SK-N-SH (cell line): ENCODE measurements around the gene NMNAT2. TPM values are rescaled to one million over a fixed set of nuclear protein-coding genes. Genes with fewer than 3 reads are reported as not detected.

ENCODE experiments used
- CTCF ChIA-PET: fragments of 300-600, 350-600 bp; formaldehyde crosslinking; extraction: SDS; loops from one replicate; lab custom pipeline; 2021; lab: Yijun Ruan, JAX
- POLR2A ChIA-PET: fragments of 350-600 bp; sonication (Branson Sonifier 250); formaldehyde crosslinking; extraction: SDS; loops from one replicate; lab custom pipeline; 2020; ENCODE audit warnings: antibody characterized with exemption, inconsistent platforms; lab: Yijun Ruan, JAX
- DNase-seq: peaks from one replicate; pipeline ENCODE4 v3.0.0; 2012
- H2AFZ ChIP-seq: fragments of 200-600 bp; sonication (generic); 2 replicates; pipeline ENCODE4 v1.8.1; 2016; ENCODE audit warnings: antibody characterized with exemption, mild to moderate bottlenecking, low read depth
- H3F3A ChIP-seq: fragments of 200-600 bp; sonication (generic); replicated peaks from 2 replicates; pipeline ENCODE3; 2016; ENCODE audit warnings: antibody characterized with exemption, mild to moderate bottlenecking; ENCODE audit not compliant: insufficient read depth
- H3K27ac ChIP-seq, 2 experiments: fragments of 200-500 bp in 1 of 2; fragments of 200-600 bp in 1 of 2; sonication (Bioruptor generic) in 1 of 2; sonication (generic), shearing (Covaris generic) in 1 of 2; 2 replicates each; pipeline versions ENCODE4 v1.5.1 to v1.6.1; 2014 to 2016; ENCODE audit warnings: low read depth in 2 of 2, inconsistent platforms in 1 of 2, low read length in 1 of 2, mild to moderate bottlenecking in 1 of 2, mixed read lengths in 1 of 2
- H3K27me3 ChIP-seq: fragments of 200-600 bp; sonication (generic), shearing (Covaris generic); 2 replicates; pipeline ENCODE4 v1.6.1; 2016; ENCODE audit warnings: mixed run types; ENCODE audit not compliant: insufficient read depth
- H3K36me3 ChIP-seq, 2 experiments: fragments of 200-500 bp in 1 of 2; fragments of 200-600 bp in 1 of 2; sonication (Bioruptor generic) in 1 of 2; sonication (generic) in 1 of 2; replicated peaks in 1 of 2; 2 replicates each; pipeline versions ENCODE3 to v1.5.1; 2014 to 2016; ENCODE audit warnings: low read length in 1 of 2, mild to moderate bottlenecking in 1 of 2; ENCODE audit not compliant: insufficient read depth in 2 of 2, control insufficient read depth in 1 of 2
- H3K4me1 ChIP-seq, 2 experiments: fragments of 200-500 bp in 1 of 2; fragments of 200-600 bp in 1 of 2; sonication (Bioruptor generic) in 1 of 2; sonication (generic), shearing (Covaris generic) in 1 of 2; 2 replicates each; pipeline versions ENCODE4 v1.5.1 to v1.6.1; 2014 to 2016; ENCODE audit warnings: low read depth in 1 of 2, low read length in 1 of 2, mixed run types in 1 of 2; ENCODE audit not compliant: insufficient read depth in 2 of 2, control insufficient read depth in 1 of 2
- H3K4me2 ChIP-seq: fragments of 200-600 bp; sonication (generic), shearing (Covaris generic); 2 replicates; pipeline ENCODE4 v1.6.1; 2017; ENCODE audit warnings: mixed run types
- H3K4me3 ChIP-seq, 2 experiments: fragments of 200-500 bp in 1 of 2; fragments of 200-600 bp in 1 of 2; sonication (Bioruptor generic) in 1 of 2; sonication (generic), shearing (Covaris generic) in 1 of 2; 2 replicates each; pipeline versions ENCODE4 v1.5.1 to v1.8.1; 2014 to 2016; ENCODE audit warnings: low read depth in 2 of 2, inconsistent platforms in 1 of 2, low read length in 1 of 2, mild to moderate bottlenecking in 1 of 2, mixed read lengths in 1 of 2, moderate library complexity in 1 of 2
- H3K79me2 ChIP-seq: fragments of 200-600 bp; sonication (generic); 2 replicates; pipeline ENCODE4 v1.8.1; 2017; ENCODE audit warnings: mild to moderate bottlenecking; ENCODE audit not compliant: insufficient read depth
- H3K9ac ChIP-seq: fragments of 200-600 bp; sonication (generic); 2 replicates; pipeline ENCODE4 v1.6.1; 2017; ENCODE audit warnings: mixed run types
- H3K9me2 ChIP-seq: fragments of 200-600 bp; sonication (generic); 2 replicates; pipeline ENCODE4 v1.6.1; 2017; ENCODE audit warnings: mixed run types
- H3K9me3 ChIP-seq: fragments of 200-600 bp; sonication (generic); 2 replicates; pipeline ENCODE4 v1.6.1; 2017; ENCODE audit warnings: mixed run types, mild to moderate bottlenecking, moderate library complexity
- H4K20me1 ChIP-seq: fragments of 200-600 bp; sonication (generic); 2 replicates; pipeline ENCODE4 v1.6.1; 2017; ENCODE audit warnings: mild to moderate bottlenecking, mixed run types; ENCODE audit not compliant: insufficient read depth
- CHD2 ChIP-seq: fragments of 150-350 bp; IDR thresholded peaks from 2 replicates; pipeline ENCODE4 v1.6.1; 2018; ENCODE audit warnings: low read length; ENCODE audit not compliant: partially characterized antibody
- CTCF ChIP-seq: fragments of 200-600 bp; sonication (generic); IDR thresholded peaks from 2 replicates; pipeline ENCODE4 v1.6.1; 2017; ENCODE audit warnings: antibody characterized with exemption, mild to moderate bottlenecking, moderate library complexity
- EZH2phosphoT487 ChIP-seq: fragments of 200-600 bp; sonication (generic); IDR thresholded peaks from 2 replicates; pipeline ENCODE4 v1.6.1; 2017; ENCODE audit warnings: low read depth, mixed run types, mild to moderate bottlenecking, antibody characterized with exemption, moderate library complexity, borderline replicate concordance
- FOXM1 ChIP-seq: IDR thresholded peaks from 2 replicates; pipeline ENCODE4 v1.4.0; 2012; ENCODE audit warnings: low read depth, mild to moderate bottlenecking
- GATA2 ChIP-seq: sonication (generic); formaldehyde crosslinking; IDR thresholded peaks from 2 replicates; pipeline ENCODE4 v1.5.0; 2020; ENCODE audit warnings: mild to moderate bottlenecking, missing genetic modification reagents
- IRF3 ChIP-seq: fragments of 150-350 bp; IDR thresholded peaks from 2 replicates; pipeline ENCODE4 v1.6.1; 2016; ENCODE audit warnings: mild to moderate bottlenecking, low read depth, low read length
- RCOR1 ChIP-seq: fragments of 150-350 bp; IDR thresholded peaks from 2 replicates; pipeline ENCODE4 v1.6.1; 2017; ENCODE audit warnings: antibody characterized with exemption, low read length
- REST ChIP-seq: IDR thresholded peaks from 2 replicates; pipeline ENCODE4 v1.6.1; 2012; ENCODE audit warnings: mild to moderate bottlenecking, low read depth, low read length, moderate library complexity
- TAF1 ChIP-seq: IDR thresholded peaks from 2 replicates; pipeline ENCODE4 v1.6.1; 2012; ENCODE audit warnings: low read depth, mild to moderate bottlenecking, low read length, moderate library complexity, borderline replicate concordance
- TCF12 ChIP-seq: IDR thresholded peaks from 2 replicates; pipeline ENCODE4 v1.4.0; 2012
- TEAD4 ChIP-seq: IDR thresholded peaks from 2 replicates; pipeline ENCODE4 v1.4.0; 2012; ENCODE audit warnings: mild to moderate bottlenecking, borderline replicate concordance; ENCODE audit not compliant: insufficient read depth
- USF1 ChIP-seq: IDR thresholded peaks from 2 replicates; pipeline ENCODE4 v1.4.0; 2012; ENCODE audit warnings: low read depth, borderline replicate concordance
- USF2 ChIP-seq: fragments of 150-350 bp; IDR thresholded peaks from 2 replicates; pipeline ENCODE4 v1.6.1; 2017; ENCODE audit warnings: antibody characterized with exemption, low read length, low read depth, borderline replicate concordance
- YY1 ChIP-seq: IDR thresholded peaks from 2 replicates; pipeline ENCODE4 v1.4.0; 2012; ENCODE audit warnings: low read depth, mild to moderate bottlenecking
- ZBTB33 ChIP-seq: IDR thresholded peaks from 2 replicates; pipeline ENCODE4 v1.4.0; 2012; ENCODE audit warnings: low read depth, borderline replicate concordance
- WGBS: methylation state at CpG from one replicate; pipeline ENCODE4 v1.1.6; 2017; ENCODE audit warnings: low lambda C conversion rate; 5-methylcytosine and 5-hydroxymethylcytosine counted together
- polyA plus RNA-seq, 3 experiments: library from polyadenylated mRNA; depleted of rRNA; stranded (reverse); fragments of >200 nt; gene quantifications; 2 replicates each; pipeline ENCODE4 v1.2.3, GENCODE V29; 2012

NMNAT2 gene
- polyA plus RNA-seq, 1 of the 3 experiments (the other 2 are of a cell fraction) = 0.07 TPM

GRCh38 chr1:183313063-183313462, 105.1 kb downstream of the NMNAT2 start:
- H3K4me1 ChIP-seq = peaks cover 0 to 3% of the 10 kb centered on the region in 2 experiments; a peak in 1 of 4 replicates
- H3K9me3 ChIP-seq = no peaks in the 10 kb centered on the region
- no peaks in the 10 kb centered on the region for H3K9me2 ChIP-seq
- no peaks in the 10 kb centered on the region for H3K36me3 ChIP-seq
- no peaks in the 10 kb centered on the region for H4K20me1 ChIP-seq
- no peak overlapping the region for H2AFZ ChIP-seq
- no peak for TF ChIP-seq TEAD4
- no peak for TF ChIP-seq USF1
- no peak for TF ChIP-seq REST
- TF ChIP-seq EZH2phosphoT487 = no peak
- no peak for TF ChIP-seq ZBTB33
- TF ChIP-seq FOXM1 = no peak
- no peak for TF ChIP-seq USF2
- TF ChIP-seq IRF3 = no peak
- TF ChIP-seq CTCF = no peak
- TF ChIP-seq RCOR1 = no peak
- TF ChIP-seq TCF12 = no peak
- no peak for TF ChIP-seq TAF1
- TF ChIP-seq YY1 = no peak
- no peak for TF ChIP-seq CHD2
- TF ChIP-seq GATA2 (CRISPR knock-in tag) = no peak
- TF ChIP-seq, all 33 proteins: peak for 0
- H3K9ac ChIP-seq = no peak overlapping the region
- DNase-seq = no peak
- H3K27ac ChIP-seq = no peak overlapping the region
- H3K4me3 ChIP-seq = no peak overlapping the region
- no peaks in the 10 kb centered on the region for H3K27me3 ChIP-seq
- H3K79me2 ChIP-seq = no peaks in the 10 kb centered on the region
- ChIA-PET POLR2A (interaction anchor here (0.8 kb wide), 1 partner anchor 502 kb away, joined by 3 read pairs; no protein-coding TSS in a partner anchor), CTCF (interaction anchor here (0.6 kb wide), 1 partner anchor 294 kb away, joined by 3 read pairs; no protein-coding TSS in a partner anchor)
- WGBS = 94% methylated on average over 3 of the region's 3 CpGs
- H3K4me2 ChIP-seq = no peak overlapping the region
- no peaks in the 10 kb centered on the region for H3F3A ChIP-seq
